ENCODE measurements around the gene CKAP4.

- no peak for TF ChIP-seq POLR2AphosphoS5 (IDR thresholded peaks at IDR 0.05; ENCODE audit: borderline replicate concordance, low read depth, low read length)
- TF ChIP-seq EZH2 (IDR thresholded peaks at IDR 0.05): no peak
- no peak for TF ChIP-seq FOXP2 (optimal IDR thresholded peaks at IDR 0.05; ENCODE audit: control extremely low read depth, extremely low read length, insufficient read depth)
Measured at GRCh38 chr12:106219043-106219442, 28.8 kb downstream of the CKAP4 start.
